MM.1S (cell line): ENCODE data around the gene DPP10.

Experiments used
- DNase-seq: peaks from one replicate; pipeline ENCODE4 v3.0.0-alpha.2; 2015
- H2AFZ ChIP-seq: fragments of 300-600 bp; sonication (generic); 2 replicates; pipeline ENCODE4 v1.6.0; 2016; ENCODE audit warnings: antibody characterized with exemption, low read length
- H3F3A ChIP-seq: fragments of 300-600 bp; sonication (generic); 2 replicates; pipeline ENCODE4 v1.6.1; 2016; ENCODE audit warnings: mild to moderate bottlenecking, antibody characterized with exemption, low read length, moderate library complexity, mixed read lengths; ENCODE audit not compliant: insufficient read depth
- H3K27ac ChIP-seq: fragments of 300-600 bp; sonication (generic); 2 replicates; pipeline ENCODE4 v1.5.1; 2016; ENCODE audit warnings: mild to moderate bottlenecking, low read length
- H3K27me3 ChIP-seq: fragments of 300-600 bp; sonication (generic); replicated peaks from 2 replicates; pipeline ENCODE4 v1.6.0; 2016; ENCODE audit warnings: low read length; ENCODE audit not compliant: insufficient read depth
- H3K36me3 ChIP-seq: fragments of 300-600 bp; sonication (generic); replicated peaks from 2 replicates; pipeline ENCODE4 v1.6.1; 2016; ENCODE audit warnings: mild to moderate bottlenecking, low read length, mixed read lengths; ENCODE audit not compliant: insufficient read depth
- H3K4me1 ChIP-seq: fragments of 300-600 bp; sonication (generic); 2 replicates; pipeline ENCODE4 v1.6.1; 2016; ENCODE audit warnings: low read length, mixed read lengths
- H3K4me2 ChIP-seq: fragments of 300-600 bp; sonication (generic); 2 replicates; pipeline ENCODE4 v1.6.0; 2016; ENCODE audit warnings: low read depth, low read length
- H3K4me3 ChIP-seq: fragments of 300-600 bp; sonication (generic); 2 replicates; pipeline ENCODE4 v1.5.1; 2016; ENCODE audit warnings: low read length, mixed read lengths
- H3K79me2 ChIP-seq: fragments of 300-600 bp; sonication (generic); 2 replicates; pipeline ENCODE4 v1.6.1; 2016; ENCODE audit warnings: mixed run types, low read length, mixed read lengths
- H3K9ac ChIP-seq: fragments of 300-600 bp; sonication (generic); 2 replicates; pipeline ENCODE4 v1.6.1; 2016; ENCODE audit warnings: low read length, mixed read lengths
- H3K9me2 ChIP-seq: fragments of 300-600 bp; sonication (generic); replicated peaks from 2 replicates; pipeline ENCODE4 v1.6.1; 2016; ENCODE audit warnings: mild to moderate bottlenecking, low read length, mixed read lengths; ENCODE audit not compliant: insufficient read depth
- H3K9me3 ChIP-seq: fragments of 300-600 bp; sonication (generic); replicated peaks from 2 replicates; pipeline ENCODE4 v1.6.1; 2016; ENCODE audit warnings: mild to moderate bottlenecking, low read length, mixed read lengths; ENCODE audit not compliant: insufficient read depth
- H4K20me1 ChIP-seq: fragments of 300-600 bp; sonication (generic); 2 replicates; pipeline ENCODE4 v1.6.1; 2016; ENCODE audit warnings: mild to moderate bottlenecking, low read length, moderate library complexity, mixed read lengths; ENCODE audit not compliant: insufficient read depth
- CTCF ChIP-seq: fragments of 300-600 bp; sonication (generic); IDR thresholded peaks from 2 replicates; pipeline ENCODE4 v1.5.1; 2016; ENCODE audit warnings: antibody characterized with exemption, low read length, mixed read lengths
- EZH2 ChIP-seq: fragments of 300-600 bp; sonication (generic); optimal IDR thresholded peaks from 2 replicates; pipeline ENCODE3; 2017; ENCODE audit warnings: low read depth, mild to moderate bottlenecking, antibody characterized with exemption, low read length, mixed read lengths
- EZH2phosphoT487 ChIP-seq: fragments of 300-600 bp; sonication (generic); IDR thresholded peaks from 2 replicates; pipeline ENCODE4 v1.6.1; 2018; ENCODE audit warnings: antibody characterized with exemption, low read length

The DPP10 gene

GRCh38 chr2:114784046-114784445 is 341.6 kb downstream of the DPP10 start:
- Histone ChIP-seq H3K4me1 (no peaks in the 10 kb centered on the region), H3K9me3 (no peaks in the 10 kb centered on the region), H3K27me3 (no peaks in the 10 kb centered on the region), H3K4me2 (no peak overlapping the region), H3K36me3 (no peaks in the 10 kb centered on the region), H3K9ac (no peak overlapping the region), H3K79me2 (no peaks in the 10 kb centered on the region), H2AFZ (no peak overlapping the region), H3F3A (no peaks in the 10 kb centered on the region), H3K27ac (no peak overlapping the region), H3K9me2 (no peaks in the 10 kb centered on the region), H3K4me3 (no peak overlapping the region), H4K20me1 (no peaks in the 10 kb centered on the region)
- TF ChIP-seq EZH2 (no peak), EZH2phosphoT487 (no peak), CTCF (no peak)
- no peak for DNase-seq

- no peaks in the 10 kb centered on the region for H3K79me2 ChIP-seq
- H3K27me3 ChIP-seq = no peaks in the 10 kb centered on the region
- no peaks in the 10 kb centered on the region for H3K9me3 ChIP-seq
- H4K20me1 ChIP-seq = no peaks in the 10 kb centered on the region
- no peaks in the 10 kb centered on the region for H3F3A ChIP-seq
- no peak overlapping the region for H3K4me3 ChIP-seq
- H3K9me2 ChIP-seq = no peaks in the 10 kb centered on the region
- no peak overlapping the region for H3K9ac ChIP-seq
- H2AFZ ChIP-seq = no peak overlapping the region
- DNase-seq = no peak
- H3K4me1 ChIP-seq = no peaks in the 10 kb centered on the region
- H3K36me3 ChIP-seq = no peaks in the 10 kb centered on the region
- H3K4me2 ChIP-seq = no peak overlapping the region
- TF ChIP-seq EZH2 = no peak
- no peak for TF ChIP-seq EZH2phosphoT487
- no peak for TF ChIP-seq CTCF
- H3K27ac ChIP-seq = no peak overlapping the region
Observed at GRCh38 chr2:114784890-114785583, 342.6 kb downstream of the DPP10 start.

GRCh38 chr2:114786901-114787300 is 344.5 kb downstream of the DPP10 start:
- DNase-seq = no peak
- Histone ChIP-seq H3K27ac (no peak overlapping the region), H4K20me1 (no peaks in the 10 kb centered on the region), H3K4me1 (no peaks in the 10 kb centered on the region), H3K9ac (no peak overlapping the region), H3K27me3 (no peaks in the 10 kb centered on the region), H3K36me3 (no peaks in the 10 kb centered on the region), H3K4me3 (no peak overlapping the region), H3F3A (no peaks in the 10 kb centered on the region), H3K9me3 (no peaks in the 10 kb centered on the region), H3K9me2 (no peaks in the 10 kb centered on the region), H2AFZ (no peak overlapping the region), H3K4me2 (no peak overlapping the region), H3K79me2 (no peaks in the 10 kb centered on the region)
- no peak for TF ChIP-seq EZH2phosphoT487
- no peak for TF ChIP-seq EZH2
- TF ChIP-seq CTCF = no peak
